DMS79 (cell line): Measurements from ENCODE around the gene RAB3IL1.

Experiments used
- DNase-seq: peaks from one replicate; lab custom pipeline; 2025; lab: John Stamatoyannopoulos, UW

Gene RAB3IL1

DNA sequence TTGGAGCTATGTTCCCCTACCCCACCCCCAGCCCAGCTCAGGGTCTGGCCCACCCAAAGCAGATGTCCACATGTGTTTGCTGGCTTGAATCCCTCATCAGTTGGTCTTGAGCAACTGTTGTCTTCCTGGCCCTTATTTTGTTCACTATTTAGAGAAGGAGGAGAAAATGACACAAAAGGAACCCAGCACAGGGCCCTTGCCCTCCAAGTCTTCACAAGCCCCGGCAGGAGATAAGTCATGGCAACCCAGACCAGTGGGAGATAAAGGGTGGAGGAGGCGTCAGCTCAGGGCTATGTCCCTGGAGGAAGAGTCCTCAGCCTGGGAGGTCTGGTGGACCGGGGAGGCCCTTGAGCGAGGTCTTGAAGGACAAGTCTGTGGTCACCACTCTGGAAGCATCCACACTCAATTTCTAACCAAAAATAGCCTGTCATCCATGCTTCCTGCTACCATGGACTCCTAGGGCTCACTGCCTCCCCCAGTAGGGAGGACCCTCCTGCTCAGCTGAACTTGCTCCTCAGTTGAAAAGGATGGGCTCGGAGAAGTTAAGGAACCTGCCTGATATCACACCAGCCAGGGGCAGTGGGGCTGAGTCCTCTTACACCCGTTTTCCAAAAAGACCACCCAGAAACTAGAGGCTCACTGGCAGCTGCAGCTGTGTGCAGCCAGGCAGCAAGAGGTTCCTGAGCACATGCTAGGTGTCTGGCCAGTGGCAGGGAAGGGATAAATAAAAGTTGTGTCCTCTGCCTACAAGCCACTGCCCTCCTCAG is 1.8 kb upstream of the RAB3IL1 start:
- DNase-seq: no peak

DNA sequence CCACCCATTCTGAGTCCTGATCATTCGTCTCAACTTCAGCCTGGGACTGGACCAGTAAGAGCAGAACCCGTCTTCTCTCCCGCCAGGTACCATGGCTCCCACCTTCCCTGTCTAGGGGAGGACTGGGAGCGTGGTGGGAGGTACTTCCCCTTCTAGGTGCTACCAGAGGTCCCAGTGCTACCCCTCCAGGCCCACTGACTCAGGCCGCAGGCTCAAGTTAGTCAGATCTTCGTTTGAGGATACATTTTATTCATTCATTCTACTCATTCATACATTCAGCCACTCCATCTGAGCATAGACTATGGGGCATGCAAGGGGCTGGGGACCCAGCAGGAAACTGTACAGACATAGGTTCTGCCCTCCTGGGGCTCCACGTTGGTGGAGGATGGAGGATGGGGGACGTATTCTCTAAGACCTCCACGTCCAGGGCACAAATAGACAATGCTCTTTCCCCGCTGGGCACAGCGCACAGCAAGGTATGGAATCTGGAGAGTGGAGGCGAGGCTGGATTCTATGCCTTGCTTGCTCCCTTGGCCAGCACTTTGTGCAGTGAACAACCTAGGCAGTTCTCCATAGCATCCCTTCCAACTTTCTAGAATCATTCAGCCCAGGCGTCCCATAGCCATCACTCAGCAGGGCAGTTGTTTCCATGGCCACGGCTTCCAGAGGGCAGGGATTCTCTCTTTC is 1.0 kb upstream of the RAB3IL1 start:
- DNase-seq: no peak

GRCh38 chr11:61916737-61917333 is 531 bp downstream of the RAB3IL1 start:
- no peak for DNase-seq

DNA sequence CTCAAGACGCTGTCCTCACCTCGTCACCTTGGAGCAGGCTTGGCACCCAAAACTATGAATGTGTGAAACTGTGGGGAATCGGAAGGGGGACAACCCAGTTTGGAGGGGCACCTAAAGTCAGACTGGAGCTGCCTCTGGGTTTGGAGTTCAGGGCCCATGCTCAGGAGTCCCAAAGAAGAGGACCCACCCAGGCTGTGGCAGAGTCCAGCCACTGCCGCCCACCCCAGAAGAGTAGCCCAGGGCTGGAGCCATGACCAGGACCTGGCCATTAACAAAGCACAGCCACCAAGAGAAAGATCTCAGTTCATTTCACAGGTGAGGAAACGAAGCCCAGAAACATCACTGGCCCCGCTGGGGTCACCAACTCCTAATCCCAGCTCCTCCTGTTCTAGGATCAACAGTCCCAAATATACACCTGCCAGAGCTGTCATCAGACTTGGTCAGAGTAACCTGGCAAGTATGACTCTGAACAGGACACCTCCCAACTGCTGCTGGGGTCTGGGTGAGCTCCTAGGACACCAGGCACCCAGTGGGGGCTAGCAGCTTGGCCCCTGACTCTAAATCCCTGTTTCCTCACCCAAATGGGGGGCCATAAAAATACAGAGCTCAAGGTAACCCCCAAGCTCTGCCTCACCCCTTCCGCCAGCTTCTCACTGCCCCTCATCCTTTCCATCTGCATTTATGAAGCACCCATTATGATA is 2.7 kb downstream of the RAB3IL1 start:
- DNase-seq: no peak

DNA sequence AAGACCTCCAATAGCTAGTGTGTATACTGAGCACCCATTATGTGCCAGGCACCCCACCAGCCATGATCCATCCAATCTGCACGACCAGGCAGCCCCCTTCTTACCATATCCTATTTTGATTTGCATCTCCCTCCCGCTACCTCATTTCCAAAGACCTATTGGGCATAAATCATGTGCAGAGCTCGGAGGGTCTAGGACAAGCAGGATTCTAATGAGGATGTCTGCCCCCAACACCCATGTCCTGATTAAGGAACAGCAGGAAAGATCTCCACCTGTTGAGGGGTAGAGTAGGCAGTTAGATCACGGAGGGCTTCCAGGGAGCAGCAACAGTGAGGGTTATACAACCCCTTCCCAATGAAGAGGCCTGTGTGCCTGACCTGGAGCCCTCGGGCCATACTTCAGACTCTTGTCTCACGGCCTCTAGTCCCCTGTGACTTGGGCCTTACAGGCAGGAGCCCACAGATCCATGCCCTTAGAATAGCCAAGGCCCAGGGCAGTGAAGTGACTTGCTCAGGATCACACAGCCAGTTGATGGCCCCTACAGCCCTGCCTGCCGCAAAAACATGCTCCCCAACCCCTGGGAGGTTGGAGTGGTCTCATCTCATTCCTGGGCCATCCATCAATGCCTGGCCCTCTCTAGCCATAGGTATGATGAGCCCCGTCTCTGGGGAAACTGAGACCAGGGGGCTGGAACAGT is 3.5 kb downstream of the RAB3IL1 start:
- DNase-seq: no peak

GRCh38 chr11:61912991-61913698 is 4.2 kb downstream of the RAB3IL1 start:
- no peak for DNase-seq

- no peak for DNase-seq
These were observed 4.9 kb downstream of the RAB3IL1 start for GRCh38 chr11:61912530-61912898.

GRCh38 chr11:61911701-61912529 is 5.5 kb downstream of the RAB3IL1 start:
- DNase-seq: no peak

DNA sequence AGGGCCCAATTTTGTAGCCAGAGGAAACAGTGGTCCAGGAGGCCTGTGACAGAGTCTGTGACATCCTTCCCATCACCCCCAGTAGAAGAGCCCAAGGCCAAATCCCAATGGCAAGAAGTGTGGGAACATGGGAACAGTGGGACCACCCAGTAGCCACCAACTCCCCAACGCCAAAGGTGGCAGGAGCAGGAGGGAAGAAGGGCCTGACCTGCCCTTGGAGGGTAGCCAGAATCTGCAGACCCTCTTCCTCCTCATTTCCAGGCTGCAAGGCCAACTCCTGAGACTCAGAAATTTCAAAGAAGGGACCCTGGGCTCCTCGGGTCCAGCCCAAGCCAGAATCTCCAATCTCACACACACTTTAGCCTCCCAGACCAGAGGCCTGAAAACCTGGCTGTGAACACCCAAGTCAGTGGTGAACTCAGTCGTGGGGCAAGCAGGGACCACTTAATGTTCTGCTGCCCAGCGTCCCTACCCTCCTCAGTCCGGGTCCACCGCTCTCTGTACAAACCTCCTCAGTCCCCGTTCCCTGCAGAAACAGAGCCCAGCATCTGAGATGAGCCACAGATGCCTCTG is 6.2 kb downstream of the RAB3IL1 start:
- DNase-seq: no peak

DNA sequence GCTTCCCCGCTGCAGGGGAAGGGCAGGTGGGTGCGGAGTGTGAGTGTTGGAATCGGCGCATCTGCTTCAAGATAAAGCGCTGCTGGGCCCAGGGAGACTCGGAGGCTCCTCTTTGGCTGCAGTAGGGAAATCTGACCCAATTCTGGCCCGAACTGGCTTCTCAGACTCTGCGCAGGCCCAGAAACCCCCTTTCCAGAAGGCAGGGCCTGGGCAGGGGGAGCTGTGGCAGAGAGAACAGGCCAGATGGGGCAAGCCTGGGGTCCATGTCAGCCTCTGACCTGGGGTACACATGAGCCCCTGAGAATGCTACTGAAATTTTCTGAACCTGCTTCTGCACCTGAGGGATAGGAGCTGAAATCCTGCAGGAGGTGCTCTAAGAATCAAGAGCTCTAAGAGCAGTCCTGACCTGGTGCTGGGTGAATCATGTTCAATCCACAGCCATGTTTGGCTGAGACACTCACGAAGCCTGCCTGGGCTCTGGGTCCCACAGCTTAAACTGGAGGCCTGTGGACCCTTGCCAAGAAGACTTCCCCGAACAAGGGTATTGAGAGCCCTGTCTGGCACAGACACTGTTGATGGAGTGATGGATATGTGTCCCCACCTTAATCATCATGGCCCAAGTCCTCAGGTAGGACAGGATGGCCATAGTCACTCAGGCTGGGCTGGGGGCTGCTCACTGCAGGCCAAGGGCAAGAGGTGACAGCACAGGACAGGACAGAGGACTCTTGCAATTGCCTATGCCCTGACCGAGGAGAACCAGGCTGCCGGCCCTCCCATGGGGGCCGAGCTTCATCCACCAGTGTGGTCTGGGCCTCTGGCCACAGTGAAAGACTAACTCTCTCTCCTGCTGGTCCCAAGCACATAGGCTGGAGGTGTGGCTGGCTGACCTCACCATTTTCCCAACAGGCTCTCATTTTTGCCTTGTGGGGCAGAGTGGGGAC is 6.9 kb downstream of the RAB3IL1 start:
- DNase-seq: no peak

GRCh38 chr11:61908730-61909316 is 8.5 kb downstream of the RAB3IL1 start:
- DNase-seq: no peak

- DNase-seq: no peak
These were observed 9.3 kb downstream of the RAB3IL1 start for GRCh38 chr11:61907871-61908729.

DNA sequence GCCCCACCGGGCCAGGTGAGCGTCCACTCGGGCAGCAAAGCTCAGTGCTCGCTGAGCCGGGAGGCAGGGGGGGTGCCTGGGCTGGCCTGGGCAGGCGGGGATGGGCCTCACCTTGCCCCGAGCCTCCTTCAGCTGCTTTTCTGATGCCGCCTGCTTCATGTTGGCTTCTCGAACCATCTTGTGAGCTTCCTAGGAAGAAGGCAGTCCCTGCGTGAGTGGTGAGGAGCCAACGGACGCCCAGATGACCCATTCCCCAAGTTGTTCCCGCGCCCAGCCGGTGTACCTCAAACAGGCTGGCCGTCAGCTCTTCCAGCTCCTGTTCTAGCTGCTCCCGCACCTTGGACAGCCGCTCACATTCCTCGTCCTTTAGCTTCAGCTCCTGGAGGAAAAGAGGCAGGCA is 10.1 kb downstream of the RAB3IL1 start:
- no peak for DNase-seq

DNA sequence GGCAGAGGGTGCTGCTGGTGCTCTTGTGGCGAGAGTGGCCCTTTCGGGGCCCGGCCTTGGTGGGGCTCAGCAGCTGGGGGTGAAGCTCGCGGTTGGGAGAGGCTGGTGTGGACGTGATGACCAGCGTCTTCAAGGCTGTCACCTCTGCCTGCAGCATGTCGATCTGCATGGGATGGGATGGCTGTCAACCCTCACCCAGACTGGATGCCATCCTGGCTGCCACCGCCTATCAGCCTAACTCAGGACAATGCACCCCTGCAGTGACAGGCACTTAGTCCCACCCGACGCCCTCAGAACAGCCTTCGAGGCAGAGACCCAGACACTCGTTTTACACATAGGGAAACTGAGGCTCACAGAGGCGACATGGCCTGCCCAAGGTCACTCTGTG is 10.8 kb downstream of the RAB3IL1 start:
- DNase-seq: no peak

DNA sequence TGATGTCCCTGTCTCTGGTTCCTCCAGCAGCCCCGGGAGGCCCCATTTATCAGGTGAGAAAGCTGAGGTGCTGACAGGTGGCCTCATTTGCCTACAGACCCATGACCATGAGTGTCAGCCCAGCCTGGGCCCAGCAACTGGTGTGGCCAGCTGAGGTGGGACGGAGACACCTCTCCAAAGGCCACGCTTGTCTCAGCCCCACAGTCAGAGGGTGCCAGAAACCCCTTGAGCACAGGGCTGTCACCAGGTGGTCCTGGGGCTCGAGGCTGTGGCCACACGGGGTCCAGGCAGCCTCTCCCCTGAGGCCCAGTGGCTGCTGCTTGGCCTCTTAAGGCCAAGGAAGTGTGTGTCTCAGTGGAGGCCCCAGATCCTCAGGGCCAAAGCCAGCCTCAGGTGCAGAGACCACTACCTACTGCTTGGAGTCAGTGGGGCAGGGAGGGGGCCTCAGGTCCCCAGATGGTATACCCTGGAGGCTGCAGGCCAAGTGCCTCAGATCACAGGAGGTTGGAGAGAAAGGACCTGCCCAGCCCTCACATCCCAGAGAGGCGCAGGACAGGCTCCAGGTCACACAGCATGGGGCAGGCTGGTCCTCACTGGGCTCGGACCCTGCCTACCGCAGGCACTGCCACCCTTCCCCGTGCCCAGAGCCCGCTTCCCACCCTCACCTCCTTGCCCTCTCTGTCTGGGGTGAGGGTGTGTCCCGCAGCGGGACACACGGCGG is 11.4 kb downstream of the RAB3IL1 start:
- DNase-seq: no peak

DNA sequence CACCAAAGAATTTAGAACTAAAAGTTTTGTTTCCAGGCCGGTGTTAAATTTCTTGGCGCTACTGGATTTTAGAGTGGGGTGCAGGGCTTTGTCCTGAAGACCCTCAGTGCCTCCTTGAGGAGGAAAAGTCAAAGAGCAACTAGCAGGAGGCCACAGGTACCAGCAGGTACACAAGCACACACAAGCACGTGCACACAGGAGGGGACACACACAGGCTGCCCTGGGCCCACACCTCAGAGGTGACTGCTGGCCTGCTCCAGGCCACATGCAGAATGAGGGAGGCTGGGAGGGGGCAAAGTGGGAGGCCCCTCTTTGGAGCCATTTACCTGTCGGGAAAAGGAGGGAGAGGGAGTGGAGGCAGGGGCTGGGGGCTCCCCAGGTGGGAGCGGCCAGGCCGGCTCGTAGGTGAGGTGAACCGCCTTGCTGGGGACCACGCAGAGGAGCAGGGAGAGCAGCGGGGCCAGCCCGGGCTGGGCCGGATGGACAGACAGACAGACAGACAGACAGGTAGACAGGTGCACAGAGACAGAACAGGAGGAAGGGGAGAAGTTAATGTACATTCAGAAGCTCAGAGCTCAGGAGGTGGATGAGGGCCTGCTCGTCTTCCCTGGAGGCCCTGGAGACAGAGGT is 12.2 kb downstream of the RAB3IL1 start:
- no peak for DNase-seq
